Spleen (tissue), 11 donors: ENCODE data around the gene COQ10A. TPM values are rescaled to one million over a fixed set of nuclear protein-coding genes. Genes with fewer than 3 reads are reported as not detected.

Experiments used
- DNase-seq: peaks from one replicate; pipeline ENCODE4 v3.0.0-alpha.2; 2020
- H3K27ac ChIP-seq, 8 donors: fragments of 200-600 bp; sonication (generic) in 7 of 8; 1 replicate in 4 of 8; 2 replicates in 4 of 8; pipeline versions ENCODE4 v1.5.0 to v1.8.0; 2016 to 2021; ENCODE audit warnings: inconsistent platforms in 4 of 8, mild to moderate bottlenecking in 4 of 8, moderate library complexity in 1 of 8
- H3K27me3 ChIP-seq, 7 donors: fragments of 200-600 bp; sonication (generic) in 6 of 7; replicated peaks in 1 of 7; 1 replicate in 4 of 7; 2 replicates in 3 of 7; pipeline versions ENCODE4 v1.5.0 to v1.8.0; 2016 to 2021; ENCODE audit warnings: inconsistent platforms in 3 of 7, mild to moderate bottlenecking in 1 of 7
- H3K36me3 ChIP-seq, 6 donors: fragments of 200-600 bp; sonication (generic) in 5 of 6; 1 replicate in 4 of 6; 2 replicates in 2 of 6; pipeline versions ENCODE4 v1.5.0 to v1.8.0; 2016 to 2021; ENCODE audit warnings: inconsistent platforms in 2 of 6
- H3K4me1 ChIP-seq, 6 donors: fragments of 200-600 bp; sonication (generic) in 5 of 6; 1 replicate in 3 of 6; 2 replicates in 3 of 6; pipeline versions ENCODE4 v1.5.0 to v1.8.0; 2016 to 2021; ENCODE audit warnings: inconsistent platforms in 3 of 6
- H3K4me3 ChIP-seq, 8 donors: fragments of 200-600 bp; sonication (generic) in 7 of 8; 1 replicate in 4 of 8; 2 replicates in 4 of 8; pipeline versions ENCODE4 v1.5.0 to v1.8.0; 2016 to 2021; ENCODE audit warnings: inconsistent platforms in 4 of 8, mild to moderate bottlenecking in 4 of 8, moderate library complexity in 2 of 8
- H3K9me3 ChIP-seq, 8 donors: fragments of 200-600 bp; sonication (generic) in 7 of 8; 1 replicate in 4 of 8; 2 replicates in 4 of 8; pipeline versions ENCODE4 v1.5.0 to v1.8.0; 2016 to 2021; ENCODE audit warnings: inconsistent platforms in 4 of 8
- POLR2A ChIP-seq, 3 donors: fragments of 450-650 bp; IDR thresholded peaks; one replicate each; pipeline ENCODE4 v1.5.1; 2017; ENCODE audit warnings: antibody characterized with exemption in 3 of 3, mild to moderate bottlenecking in 1 of 3
- POLR2AphosphoS5 ChIP-seq, 3 donors: sonication (generic); formaldehyde crosslinking; IDR thresholded peaks; one replicate each; pipeline ENCODE4 v1.5.1; 2017; ENCODE audit warnings: antibody characterized with exemption in 3 of 3
- whole genome bisulfite sequencing, 5 donors: extraction: QIAGEN DNeasy Blood & Tissue Kit in 3 of 5; methylation state at CpG; one replicate each; pipeline versions ENCODE4 v1.1.5 to v1.1.7; 2013 to 2018; 5-methylcytosine and 5-hydroxymethylcytosine counted together
- intact Hi-C: fragments of 100-400 bp; cut with DNase I; formaldehyde crosslinking; loops from one replicate; pipeline ENCODE4 v1.15.0; 2023; ENCODE audit warnings: low total_unique reads
- polyA plus RNA-seq, 3 donors: library from polyadenylated mRNA; stranded (reverse); fragments of 200-250 nt; gene quantifications; one replicate each; pipeline ENCODE4 v1.2.1, GENCODE V29; 2013
- total RNA-seq, 7 donors: library from RNA; depleted of rRNA in 3 of 7; stranded (reverse); fragments of >200 nt in 3 of 7; fragmentation: NEBNext Ultra II Directional in 4 of 7; extraction: Animal tissue kit (Norgen Biotek cat#: 25700) in 4 of 7; gene quantifications; one replicate each; pipeline versions ENCODE4 v1.1.0 to v1.2.1, GENCODE V29; 2016 to 2021
- TF ChIP-seq, protein P1 (sequence below), 11 experiments: fragments of 200-600 bp in 7 of 11; fragments of 450-650 bp in 4 of 11; sonication (generic) in 4 of 11; IDR thresholded peaks in 8 of 11; conservative IDR thresholded peaks in 3 of 11; 1 replicate in 7 of 11; 2 replicates in 4 of 11; pipeline versions ENCODE4 v1.4.0 to v1.8.0; 2016 to 2021; ENCODE audit warnings: antibody characterized with exemption in 11 of 11, inconsistent platforms in 4 of 11, mild to moderate bottlenecking in 1 of 11
- donor health status: healthy with polysubstance abuse.
- donor health status: DM: no; HTN: no; CAD: no; lungs with moderate emphysema.
- donor health status: DM: no; HTN: no; CAD: no.
- donor health status: Bipolar disorder and iron deficiency.
- donor health status: healthy.
- donor health status: DM: no; HTN: no; CAD: no.
- donor health status: DM: yes; HTN: yes; CAD: no.

The COQ10A gene
- total and polyA plus RNA-seq, 10 donors = 13.9 to 37.3 (median 20.1) TPM

DNA sequence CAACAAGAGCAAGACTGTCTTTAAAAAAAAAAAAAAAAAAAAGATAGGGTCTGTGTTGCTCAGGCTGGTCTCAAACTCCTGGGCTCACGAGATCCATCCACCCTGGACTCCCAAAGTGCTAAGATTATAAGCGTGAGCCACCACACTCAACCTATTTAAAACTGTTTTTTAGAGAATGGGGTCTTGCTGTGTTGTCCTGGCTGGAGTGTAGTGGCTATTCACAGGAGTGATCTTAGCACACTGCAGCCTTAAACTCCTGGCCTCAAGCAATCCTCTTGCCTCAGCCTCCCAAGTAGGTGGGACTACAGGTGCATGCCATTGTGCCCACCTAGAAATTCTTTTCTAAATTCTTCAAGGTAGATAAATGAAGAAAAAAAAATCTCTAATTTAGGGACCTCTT lies 7.6 kb downstream of the COQ10A start:
- H3K9me3 ChIP-seq = no peaks in the 10 kb centered on the region
- intact Hi-C loops = no loop called here
- DNase-seq = no peak

DNA sequence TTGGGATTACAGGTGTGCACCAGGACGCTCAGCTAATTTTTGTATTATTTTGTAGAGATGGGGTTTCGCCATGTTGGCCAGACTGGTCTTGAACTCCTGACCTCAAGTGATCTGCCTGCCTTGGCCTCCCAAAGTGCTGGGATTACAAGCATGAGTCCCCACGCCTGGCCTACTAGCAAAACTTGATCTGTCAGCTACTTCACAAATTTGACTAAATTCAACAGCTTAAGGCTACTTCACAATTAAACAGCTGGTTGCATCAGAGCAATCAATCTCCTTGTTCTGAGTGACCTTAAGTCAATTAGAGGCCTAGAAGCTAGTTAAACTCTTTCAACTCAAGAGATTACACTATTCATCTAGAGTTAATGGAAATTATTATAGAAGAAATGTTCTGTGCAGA lies 12.2 kb downstream of the COQ10A start:
- Histone ChIP-seq H3K27me3 (no peaks in the 10 kb centered on the region), H3K4me3 (no peak overlapping the region), H3K36me3 (peaks cover 4 to 100% (median 98%) of the 10 kb centered on the region in 6 donors), H3K4me1 (no peaks in the 10 kb centered on the region), H3K27ac (no peak overlapping the region), H3K9me3 (no peaks in the 10 kb centered on the region)
- TF ChIP-seq, protein P1, sequence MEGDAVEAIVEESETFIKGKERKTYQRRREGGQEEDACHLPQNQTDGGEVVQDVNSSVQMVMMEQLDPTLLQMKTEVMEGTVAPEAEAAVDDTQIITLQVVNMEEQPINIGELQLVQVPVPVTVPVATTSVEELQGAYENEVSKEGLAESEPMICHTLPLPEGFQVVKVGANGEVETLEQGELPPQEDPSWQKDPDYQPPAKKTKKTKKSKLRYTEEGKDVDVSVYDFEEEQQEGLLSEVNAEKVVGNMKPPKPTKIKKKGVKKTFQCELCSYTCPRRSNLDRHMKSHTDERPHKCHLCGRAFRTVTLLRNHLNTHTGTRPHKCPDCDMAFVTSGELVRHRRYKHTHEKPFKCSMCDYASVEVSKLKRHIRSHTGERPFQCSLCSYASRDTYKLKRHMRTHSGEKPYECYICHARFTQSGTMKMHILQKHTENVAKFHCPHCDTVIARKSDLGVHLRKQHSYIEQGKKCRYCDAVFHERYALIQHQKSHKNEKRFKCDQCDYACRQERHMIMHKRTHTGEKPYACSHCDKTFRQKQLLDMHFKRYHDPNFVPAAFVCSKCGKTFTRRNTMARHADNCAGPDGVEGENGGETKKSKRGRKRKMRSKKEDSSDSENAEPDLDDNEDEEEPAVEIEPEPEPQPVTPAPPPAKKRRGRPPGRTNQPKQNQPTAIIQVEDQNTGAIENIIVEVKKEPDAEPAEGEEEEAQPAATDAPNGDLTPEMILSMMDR (IDR thresholded peaks at IDR 0.05 in 8 of 11, conservative IDR thresholded peaks at IDR 0.05 in 3 of 11) = no peak
- TF ChIP-seq POLR2A (IDR thresholded peaks at IDR 0.05) (no peak), POLR2AphosphoS5 (IDR thresholded peaks at IDR 0.05) (no peak)
- 94 to 98% (median 96%) methylated on average over 3 of the region's 3 CpGs for WGBS, 5 donors
- intact Hi-C loops = no loop called here
- DNase-seq = no peak

More for the DNA sequence above, 7.6 kb downstream of the COQ10A start:
- no peak overlapping the region for H3K4me3 ChIP-seq
- no peaks in the 10 kb centered on the region for H3K4me1 ChIP-seq
- TF ChIP-seq POLR2AphosphoS5 (IDR thresholded peaks at IDR 0.05) (no peak), POLR2A (IDR thresholded peaks at IDR 0.05) (no peak)
- TF ChIP-seq, protein P1 (IDR thresholded peaks at IDR 0.05 in 8 of 11, conservative IDR thresholded peaks at IDR 0.05 in 3 of 11) = no peak
- no peak overlapping the region for H3K27ac ChIP-seq
- H3K27me3 ChIP-seq = no peaks in the 10 kb centered on the region
- H3K36me3 ChIP-seq = peaks cover 0 to 100% (median 82%) of the 10 kb centered on the region in 6 donors
- 89 to 100% (median 97%) methylated on average over 2 of the region's 2 CpGs for WGBS, 5 donors

DNA sequence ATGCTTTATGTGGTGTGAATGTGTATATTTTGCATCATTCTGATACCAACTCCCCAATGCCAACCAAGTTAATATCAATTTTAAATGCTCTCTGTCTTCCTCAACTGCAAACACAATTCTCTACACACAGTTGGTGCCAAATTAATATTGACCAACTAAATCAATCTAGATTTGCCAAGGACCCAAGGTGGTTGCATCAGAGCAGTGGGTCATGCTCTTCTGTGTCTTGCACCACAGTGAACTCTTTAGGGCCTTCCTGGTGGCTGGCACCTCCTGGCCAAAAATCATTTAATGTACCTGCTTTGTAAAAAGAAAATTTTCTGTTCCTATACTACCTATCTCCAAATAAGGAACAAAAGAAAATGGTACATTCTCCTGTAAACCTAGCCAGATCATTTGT lies 14.1 kb downstream of the COQ10A start:
- intact Hi-C loops = no loop called here
- Histone ChIP-seq H3K27me3 (no peaks in the 10 kb centered on the region), H3K9me3 (no peaks in the 10 kb centered on the region), H3K4me1 (peaks cover 0 to 3% (median under 1%) of the 10 kb centered on the region in 6 donors), H3K4me3 (no peak overlapping the region), H3K27ac (no peak overlapping the region), H3K36me3 (peaks cover 4 to 100% (median 98%) of the 10 kb centered on the region in 6 donors)
- TF ChIP-seq POLR2AphosphoS5 (IDR thresholded peaks at IDR 0.05) (no peak), POLR2A (IDR thresholded peaks at IDR 0.05) (no peak)
- TF ChIP-seq, protein P1 (IDR thresholded peaks at IDR 0.05 in 8 of 11, conservative IDR thresholded peaks at IDR 0.05 in 3 of 11) = no peak
- no peak for DNase-seq

DNA sequence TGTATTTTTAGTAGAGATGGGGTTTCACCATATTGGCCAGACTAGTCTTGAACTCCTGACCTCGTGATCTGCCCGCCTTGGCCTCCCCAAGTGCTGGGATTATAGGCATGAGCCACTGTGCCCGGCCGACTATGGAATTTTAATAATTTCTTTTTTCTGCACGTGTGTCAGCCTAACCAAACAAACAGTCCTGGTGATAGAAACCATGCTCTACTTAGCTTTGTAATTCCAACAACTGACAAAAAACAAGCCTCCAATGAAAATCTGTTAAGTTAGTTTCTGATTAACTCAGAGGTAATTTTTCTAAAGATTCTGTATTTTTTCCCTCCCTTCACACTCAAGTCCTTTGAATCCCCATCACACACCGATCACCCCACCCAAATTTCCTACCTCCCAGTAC lies 15.3 kb downstream of the COQ10A start:
- TF ChIP-seq POLR2A (IDR thresholded peaks at IDR 0.05) (no peak), POLR2AphosphoS5 (IDR thresholded peaks at IDR 0.05) (no peak)
- TF ChIP-seq, protein P1 (IDR thresholded peaks at IDR 0.05 in 8 of 11, conservative IDR thresholded peaks at IDR 0.05 in 3 of 11) = no peak
- intact Hi-C loops = no loop called here
- peaks cover 4 to 100% (median 94%) of the 10 kb centered on the region in 6 donors for H3K36me3 ChIP-seq

More for the DNA sequence above, 15.3 kb downstream of the COQ10A start:
- Histone ChIP-seq H3K27me3 (no peaks in the 10 kb centered on the region), H3K27ac (no peak overlapping the region), H3K4me1 (peaks cover 0 to 15% (median 11%) of the 10 kb centered on the region in 6 donors), H3K4me3 (no peak overlapping the region), H3K9me3 (no peaks in the 10 kb centered on the region)
- WGBS, 5 donors = 83 to 97% (median 91%) methylated on average over 6 of the region's 6 CpGs
- DNase-seq = no peak
